Suprapubic skin (tissue), 4 donors: ENCODE measurements around the gene TMTC1.

Experiments used
- CTCF ChIP-seq, 2 donors: fragments of 200-600 bp in 1 of 2; fragments of 450-650 bp in 1 of 2; sonication (generic) in 1 of 2; IDR thresholded peaks; one replicate each; pipeline ENCODE4 v1.5.1; 2016 to 2019; ENCODE audit warnings: antibody characterized with exemption in 2 of 2, mild to moderate bottlenecking in 1 of 2, moderate library complexity in 1 of 2
- EP300 ChIP-seq: sonication (generic); formaldehyde crosslinking; IDR thresholded peaks from one replicate; pipeline ENCODE4 v1.6.1; 2017; ENCODE audit warnings: antibody characterized with exemption
- POLR2A ChIP-seq, 2 donors: fragments of 450-650 bp; IDR thresholded peaks; one replicate each; pipeline ENCODE4 v1.6.1; 2017; ENCODE audit warnings: antibody characterized with exemption in 2 of 2, mild to moderate bottlenecking in 2 of 2, moderate library complexity in 2 of 2
- POLR2AphosphoS5 ChIP-seq, 3 donors: sonication (generic); formaldehyde crosslinking; IDR thresholded peaks; one replicate each; pipeline ENCODE4 v1.6.1; 2017; ENCODE audit warnings: antibody characterized with exemption in 3 of 3

- TF ChIP-seq CTCF (IDR thresholded peaks at IDR 0.05), result no peak
- TF ChIP-seq POLR2A (IDR thresholded peaks at IDR 0.05), result no peak
- no peak for TF ChIP-seq EP300
- TF ChIP-seq POLR2AphosphoS5 (IDR thresholded peaks at IDR 0.05), result no peak
Measured at GRCh38 chr12:29671742-29672141, 112.0 kb downstream of the TMTC1 start.
